Measurements from ENCODE around the gene TCF12.

Gene TCF12

DNA sequence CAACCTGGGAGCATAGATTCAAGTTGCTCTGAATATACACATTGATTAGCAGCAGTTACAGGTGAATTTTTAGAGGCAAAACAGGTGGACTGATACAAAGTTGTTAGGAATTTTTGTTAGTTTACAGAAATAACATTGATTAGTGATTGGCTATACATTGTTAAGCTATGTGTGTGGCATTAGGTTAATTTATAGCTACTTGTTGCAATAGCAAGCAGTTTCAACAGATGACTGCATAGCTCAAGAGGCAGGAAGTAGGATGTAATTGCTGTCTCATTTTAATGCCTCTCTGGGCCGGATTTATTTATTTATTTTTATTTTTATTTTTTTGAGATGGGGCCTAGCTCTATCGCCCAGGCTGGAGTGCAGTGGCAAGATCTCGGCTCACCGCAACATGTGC lies 99.7 kb downstream of the TCF12 start:
- no peak for DNase-seq (ENCODE audit: low read depth in 2 of 2)

DNA sequence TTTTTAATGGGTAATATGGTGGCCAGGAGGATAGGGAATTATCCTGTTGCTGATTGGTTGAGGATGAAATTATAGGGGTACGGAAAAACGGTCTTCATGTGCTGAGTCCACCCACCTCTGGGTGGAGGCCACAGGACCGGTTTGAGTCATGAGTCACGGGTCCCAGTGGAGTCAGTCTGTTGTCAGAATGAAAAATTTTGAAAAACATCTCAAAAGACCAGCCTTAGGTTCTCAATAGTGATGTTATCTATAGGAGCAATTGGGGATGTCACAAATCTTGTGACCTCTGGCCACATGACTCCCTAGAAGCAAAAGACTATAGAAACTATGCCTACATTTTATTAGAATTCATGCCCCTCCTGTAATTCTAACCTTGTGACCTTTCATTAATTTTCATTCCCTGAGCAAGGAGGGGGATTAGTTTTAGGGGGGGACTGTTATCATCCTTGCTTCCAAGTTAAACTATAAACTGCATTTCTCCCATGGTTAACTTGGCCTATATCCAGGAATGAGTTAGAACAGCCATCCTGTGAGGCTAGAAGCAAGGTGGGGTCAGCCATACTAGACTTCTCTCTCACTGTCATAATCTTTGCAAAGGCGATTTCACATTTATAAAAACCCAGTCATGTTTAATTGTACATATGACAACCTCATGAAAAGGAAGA lies 101.2 kb downstream of the TCF12 start:
- no peak for DNase-seq (ENCODE audit: low read depth in 2 of 2)

- DNase-seq (ENCODE audit: low read depth in 2 of 2), result peak; percentile 18 to 24
Observed at GRCh38 chr15:57025264-57025926, 107.0 kb downstream of the TCF12 start.

DNA sequence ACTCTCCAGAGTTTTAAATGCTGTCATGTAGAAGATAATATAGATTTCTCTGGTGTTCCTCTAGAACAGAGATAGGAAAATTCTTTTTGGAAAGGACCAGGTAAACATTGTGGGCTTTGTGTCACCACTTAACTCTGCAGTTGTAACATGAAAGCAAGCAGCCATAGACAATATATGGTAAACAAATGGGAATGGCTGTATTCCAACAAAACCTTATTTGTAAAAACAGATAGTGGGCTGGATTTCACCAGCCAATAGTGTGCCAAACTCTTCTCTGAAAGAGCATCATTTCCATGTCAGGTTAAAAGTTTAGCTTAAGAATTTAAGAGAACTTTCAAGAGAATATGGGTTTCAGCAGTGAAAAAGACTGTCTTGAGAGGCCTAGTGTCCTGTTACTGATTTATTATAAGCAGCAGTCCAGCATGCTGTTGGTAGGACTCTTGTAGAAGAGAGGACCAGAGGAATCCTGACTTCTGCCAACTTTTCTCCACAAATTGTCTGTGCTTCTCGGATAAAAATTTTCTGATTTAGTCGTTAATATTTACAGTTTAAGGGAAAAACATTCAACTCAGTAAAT lies 107.7 kb downstream of the TCF12 start:
- DNase-seq (ENCODE audit: low read depth in 2 of 2), result no peak

DNA sequence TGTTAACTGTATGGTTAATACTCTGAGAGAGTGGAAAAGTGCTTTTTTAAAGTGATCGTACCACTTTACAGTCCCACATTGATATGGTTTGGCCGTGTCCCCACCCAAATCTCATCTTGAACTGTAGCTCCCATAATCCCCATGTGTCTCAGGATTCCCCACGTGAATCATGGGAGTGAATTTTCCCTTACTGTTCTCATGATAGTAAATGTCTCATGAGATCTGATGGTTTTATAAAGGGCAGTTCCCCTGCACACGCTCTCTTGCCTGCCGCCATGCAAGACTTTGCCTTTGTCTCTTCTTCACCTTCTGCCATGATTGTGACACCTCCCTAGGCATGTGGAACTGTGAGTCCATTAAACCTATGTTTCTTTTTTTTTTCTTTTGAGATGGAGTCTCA lies 109.2 kb downstream of the TCF12 start:
- DNase-seq (ENCODE audit: low read depth in 2 of 2), result no peak

GRCh38 chr15:57028176-57028575 lies 109.7 kb downstream of the TCF12 start:
- no peak for DNase-seq (ENCODE audit: low read depth in 2 of 2)

- no peak for DNase-seq (ENCODE audit: low read depth in 2 of 2)
Observed at GRCh38 chr15:57030011-57030410, 111.6 kb downstream of the TCF12 start.

GRCh38 chr15:57031082-57031481 lies 112.6 kb downstream of the TCF12 start:
- no peak for DNase-seq (ENCODE audit: low read depth in 2 of 2)

DNA sequence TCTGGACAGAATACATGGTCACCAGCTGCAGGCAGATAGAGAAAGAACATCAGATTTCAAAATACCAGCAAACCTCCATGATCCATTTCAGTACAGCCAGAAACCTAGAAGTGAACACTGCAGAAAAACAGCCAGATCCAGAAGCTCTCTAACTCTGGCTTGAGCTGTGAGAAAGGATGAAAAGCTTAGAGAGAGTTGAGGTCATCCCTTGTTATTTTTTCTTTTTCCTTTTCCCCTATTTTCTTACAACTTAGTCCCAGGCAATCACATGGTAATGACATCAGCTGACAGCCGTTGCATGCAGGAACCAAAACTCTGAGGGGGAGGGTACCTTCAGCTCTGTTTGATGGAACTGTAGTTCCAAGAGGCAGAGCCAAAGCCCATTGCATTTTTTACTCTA lies 113.2 kb downstream of the TCF12 start:
- DNase-seq (ENCODE audit: low read depth in 2 of 2), result no peak

DNA sequence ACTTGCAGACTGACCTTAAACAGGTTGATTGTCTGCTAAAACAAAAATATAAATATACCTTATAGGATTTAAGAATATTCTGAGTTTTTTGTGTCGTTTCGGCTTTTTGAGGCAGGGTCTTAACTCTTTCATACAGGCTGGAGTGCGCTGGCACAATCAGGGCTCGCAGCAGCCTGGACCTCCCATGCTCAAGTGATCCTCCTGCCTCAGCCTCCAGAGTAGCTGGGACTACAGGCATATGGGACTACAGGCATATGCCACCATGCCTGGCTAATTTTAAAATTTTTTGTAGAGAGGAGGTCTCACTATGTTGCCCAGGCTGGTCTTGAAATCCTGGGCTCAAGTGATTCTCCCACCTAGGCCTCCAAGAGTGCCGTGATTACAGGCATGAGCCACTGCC lies 113.9 kb downstream of the TCF12 start:
- DNase-seq (ENCODE audit: low read depth in 2 of 2), result no peak

DNA sequence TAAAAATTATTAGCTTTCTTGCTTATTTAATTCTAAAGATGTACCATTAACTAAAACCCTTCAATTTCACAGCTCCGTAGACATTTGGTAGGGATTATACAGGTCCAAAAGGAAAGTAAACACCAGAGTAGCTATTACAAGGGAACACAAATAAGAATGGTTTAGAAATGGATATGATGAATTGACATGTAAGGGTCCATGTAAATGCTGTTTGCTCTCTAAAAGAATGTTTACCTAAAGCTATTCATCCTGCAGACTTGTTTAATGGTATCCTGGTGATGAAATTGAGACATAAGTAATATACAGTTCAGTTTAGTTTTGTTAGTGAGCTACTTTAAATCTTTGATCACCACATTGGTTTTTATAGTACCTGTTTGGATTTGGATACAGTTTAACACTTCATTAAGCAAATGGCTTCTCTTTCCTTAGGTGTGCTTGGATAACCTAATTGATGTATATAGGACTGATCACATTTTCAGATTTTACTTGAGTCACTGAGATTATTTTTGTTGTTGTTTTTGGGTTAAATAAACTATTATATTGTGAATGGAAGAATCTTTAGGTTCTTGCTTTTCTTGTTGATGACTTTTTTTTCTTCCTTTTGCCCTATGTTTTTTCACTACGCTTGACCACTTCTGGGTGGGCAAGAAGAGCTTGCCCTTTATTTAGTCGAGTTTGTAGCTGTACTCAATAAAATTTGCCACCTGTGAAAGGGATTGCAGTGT lies 115.4 kb downstream of the TCF12 start:
- DNase-seq (ENCODE audit: low read depth in 2 of 2), result no peak

DNA sequence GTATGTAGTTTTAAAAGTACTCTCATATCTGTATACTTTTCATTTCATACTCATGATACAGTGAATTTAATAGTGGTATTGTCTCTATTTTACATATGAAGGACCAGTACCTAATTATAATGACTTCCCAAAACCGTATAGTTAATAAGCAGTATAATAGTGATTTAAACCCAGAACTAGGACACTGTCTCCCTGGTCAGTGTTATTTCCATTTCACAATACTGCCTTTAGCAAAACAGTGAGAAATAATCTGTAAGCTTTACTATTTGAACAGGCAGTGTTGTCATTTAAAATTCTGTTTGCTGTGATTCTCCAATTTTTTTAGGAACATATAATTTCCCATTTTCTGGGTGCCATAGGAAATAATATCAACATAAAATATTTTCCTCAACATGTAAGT lies 116.2 kb downstream of the TCF12 start:
- DNase-seq (ENCODE audit: low read depth in 2 of 2), result no peak

- DNase-seq (ENCODE audit: low read depth in 2 of 2), result no peak
Observed at GRCh38 chr15:57035664-57036063, 117.2 kb downstream of the TCF12 start.

DNA sequence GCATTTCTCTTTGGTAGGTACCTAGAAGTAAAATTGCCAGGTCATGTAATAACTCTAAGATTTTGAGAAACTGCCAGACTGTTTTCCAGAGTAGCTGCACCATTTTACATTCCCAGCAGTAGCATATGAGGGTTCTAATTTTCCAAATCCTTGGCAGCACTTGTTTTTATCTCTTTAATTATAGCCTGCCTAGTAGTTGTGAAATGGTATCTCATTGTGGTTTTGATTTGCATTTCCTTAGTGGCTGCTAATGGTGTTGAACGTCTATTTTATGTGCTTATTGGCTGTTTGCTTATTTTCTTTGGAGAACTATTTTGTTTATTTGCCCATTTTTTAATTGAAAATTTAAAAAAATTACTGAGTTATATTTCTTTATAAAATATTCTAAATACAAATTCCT lies 117.9 kb downstream of the TCF12 start:
- no peak for DNase-seq (ENCODE audit: low read depth in 2 of 2)

DNA sequence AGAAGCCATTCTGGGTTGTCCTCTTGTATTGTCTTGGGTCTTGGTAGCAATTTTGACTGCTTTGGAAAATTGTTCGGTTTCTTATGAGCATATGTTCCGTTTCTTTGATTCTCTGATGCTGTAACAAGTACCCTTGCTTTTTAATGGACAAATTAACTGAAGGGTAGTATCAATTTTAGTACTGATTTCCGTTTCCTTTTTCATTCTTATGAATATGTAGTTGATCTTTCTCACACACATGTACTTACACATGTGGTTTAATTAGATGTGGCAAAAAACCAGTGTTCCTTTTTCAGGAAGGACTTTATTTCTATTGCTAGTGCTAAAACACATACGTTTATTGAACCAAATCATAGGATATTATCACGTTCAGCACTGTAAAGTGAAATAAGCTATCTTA lies 119.1 kb downstream of the TCF12 start:
- DNase-seq (ENCODE audit: low read depth in 2 of 2), result no peak

DNA sequence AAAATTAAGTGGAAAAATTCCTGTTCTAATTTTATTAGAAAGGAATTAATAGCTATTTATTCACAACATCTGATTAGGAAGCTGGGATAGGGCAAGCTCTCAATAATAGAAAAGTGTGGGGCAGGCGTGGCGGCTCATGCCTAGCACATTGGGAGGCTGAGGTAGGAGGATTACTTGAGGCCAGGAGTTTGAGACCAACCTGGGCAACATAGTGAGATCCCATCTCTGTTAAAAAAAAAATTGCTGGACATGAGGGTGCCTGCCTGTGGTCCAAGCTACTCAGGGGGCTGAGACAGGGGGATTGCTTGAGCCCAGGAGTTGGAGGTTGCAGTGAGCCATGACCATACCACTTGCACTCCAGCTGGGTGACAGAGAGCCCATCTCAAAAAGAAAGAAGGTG lies 119.6 kb downstream of the TCF12 start:
- DNase-seq (ENCODE audit: low read depth in 2 of 2), result no peak

- no peak for DNase-seq (ENCODE audit: low read depth in 2 of 2)
Observed at GRCh38 chr15:57038496-57038895, 120.1 kb downstream of the TCF12 start.

DNA sequence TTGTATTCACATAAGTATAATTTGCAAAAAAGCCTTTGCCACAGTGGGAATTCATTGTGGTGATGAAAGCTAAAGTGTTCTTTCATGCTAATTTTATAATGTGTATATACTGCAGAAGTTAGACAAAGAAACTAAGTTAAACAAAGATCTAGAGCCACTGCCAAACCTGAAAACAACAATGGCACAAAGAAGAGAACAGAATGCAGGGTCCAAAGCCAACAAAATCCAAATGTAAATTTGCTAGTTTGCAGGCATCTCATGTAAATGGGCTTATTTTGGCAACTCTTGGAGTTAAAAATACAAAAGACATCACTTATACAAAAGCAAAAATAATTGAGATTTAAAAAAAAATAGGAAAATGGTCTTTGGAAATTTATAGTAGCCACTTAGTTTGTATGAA lies 123.0 kb downstream of the TCF12 start:
- no peak for DNase-seq (ENCODE audit: low read depth in 2 of 2)

- DNase-seq (ENCODE audit: low read depth in 2 of 2), result no peak
Observed at GRCh38 chr15:57044072-57044702, 125.7 kb downstream of the TCF12 start.

GRCh38 chr15:57044970-57045369 lies 126.5 kb downstream of the TCF12 start:
- no peak for DNase-seq (ENCODE audit: low read depth in 2 of 2)

DNA sequence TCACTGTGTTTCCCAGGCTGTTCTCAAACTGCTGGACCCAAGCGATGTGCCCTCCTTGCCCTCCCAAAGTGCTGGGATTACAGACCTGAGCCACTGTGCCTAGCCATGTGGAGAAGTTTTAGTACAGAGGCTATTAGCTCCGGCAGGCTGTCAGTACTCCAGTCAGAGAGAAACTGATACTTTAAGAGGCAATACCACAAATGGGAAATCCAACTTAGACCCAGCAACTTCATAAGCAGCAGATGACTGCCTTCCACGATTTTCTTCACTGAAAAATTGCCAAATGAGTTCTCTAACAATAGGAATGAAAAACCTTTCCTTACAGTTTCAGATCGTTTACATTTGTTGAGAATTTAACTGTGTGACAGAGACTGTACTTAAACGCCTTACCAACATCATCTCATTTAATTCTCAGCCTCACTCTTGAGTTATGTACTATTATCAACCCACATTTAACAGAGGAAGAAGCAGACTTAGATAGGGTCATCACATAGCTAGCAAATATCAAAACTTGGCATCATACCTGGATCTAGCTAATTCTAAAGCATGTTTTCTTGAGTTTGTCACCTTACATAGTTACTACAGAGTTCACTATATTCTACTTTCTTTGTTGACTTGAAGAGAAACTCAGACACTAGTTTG lies 127.4 kb downstream of the TCF12 start:
- DNase-seq (ENCODE audit: low read depth in 2 of 2), result no peak

Data from fibroblast of skin of left biceps (primary cell).